Left renal pelvis (tissue), 4 donors: ENCODE measurements around the gene CPEB3. TPM values are rescaled to one million over a fixed set of nuclear protein-coding genes. Genes with fewer than 3 reads are reported as not detected.
"Not testable (repeated sequence)": the region's sequence is repeated elsewhere in the genome, so short reads cannot be mapped to it uniquely, and the experiment has no call there.

Experiments used
- DNase-seq, 4 donors: peaks; one replicate each; pipeline ENCODE4 v3.0.0-alpha.2; 2013; ENCODE audit warnings: low read depth in 4 of 4, low spot score in 3 of 4
- polyA plus RNA-seq, 4 donors: library from polyadenylated mRNA; unstranded; fragments of 120-200 nt; gene quantifications; one replicate each; pipeline ENCODE4 v1.2.1, GENCODE V29; 2013; ENCODE audit not compliant: insufficient read length in 4 of 4

CPEB3 gene
- polyA plus RNA-seq, 4 donors = 2.3 to 4.0 (median 3.7) TPM

- no peak for DNase-seq
Observed at GRCh38 chr10:92150823-92151222, 140.1 kb downstream of the CPEB3 start.

- no peak for DNase-seq
Observed at GRCh38 chr10:92149261-92149660, 141.6 kb downstream of the CPEB3 start.

- no peak for DNase-seq
Observed at GRCh38 chr10:92146781-92147180, 144.1 kb downstream of the CPEB3 start.

- no peak for DNase-seq
Observed at GRCh38 chr10:92146107-92146506, 144.8 kb downstream of the CPEB3 start.

- DNase-seq = no peak
Observed at GRCh38 chr10:92142949-92143348, 147.9 kb downstream of the CPEB3 start.

- no peak for DNase-seq
Observed at GRCh38 chr10:92142512-92142911, 148.4 kb downstream of the CPEB3 start.

GRCh38 chr10:92141147-92141546 is 149.7 kb downstream of the CPEB3 start:
- DNase-seq = not testable (repeated sequence)

- not testable (repeated sequence) for DNase-seq
Observed at GRCh38 chr10:92134049-92134448, 156.8 kb downstream of the CPEB3 start.

GRCh38 chr10:92131275-92131820 is 159.5 kb downstream of the CPEB3 start:
- DNase-seq = no peak

GRCh38 chr10:92130622-92131274 is 160.1 kb downstream of the CPEB3 start:
- no peak for DNase-seq

- no peak for DNase-seq
Observed at GRCh38 chr10:92126100-92126650, 164.7 kb downstream of the CPEB3 start.

GRCh38 chr10:92125144-92125543 is 165.7 kb downstream of the CPEB3 start:
- no peak for DNase-seq

- DNase-seq = no peak
Observed at GRCh38 chr10:92124616-92125143, 166.2 kb downstream of the CPEB3 start.

- no peak for DNase-seq
Observed at GRCh38 chr10:92124020-92124419, 166.9 kb downstream of the CPEB3 start.

GRCh38 chr10:92122941-92123450 is 167.9 kb downstream of the CPEB3 start:
- DNase-seq = no peak

GRCh38 chr10:92121686-92122492 is 169.0 kb downstream of the CPEB3 start:
- no peak for DNase-seq

GRCh38 chr10:92119340-92119739 is 171.5 kb downstream of the CPEB3 start:
- DNase-seq = no peak

- DNase-seq = not testable (repeated sequence)
Observed at GRCh38 chr10:92114917-92115316, 176.0 kb downstream of the CPEB3 start.

- DNase-seq = no peak
Observed at GRCh38 chr10:92113911-92114600, 176.8 kb downstream of the CPEB3 start.

GRCh38 chr10:92112462-92112861 is 178.4 kb downstream of the CPEB3 start:
- no peak for DNase-seq
